ENCODE results near the gene BNC2. TPM values are rescaled to one million over a fixed set of nuclear protein-coding genes. Genes with fewer than 3 reads are reported as not detected.
A peak's percentile ranks its signal among the peaks of the same experiment; 100 is the strongest.

The BNC2 gene
- total RNA-seq, 2 donors from 2014 or later: 1.0 to 5.5 TPM

DNA sequence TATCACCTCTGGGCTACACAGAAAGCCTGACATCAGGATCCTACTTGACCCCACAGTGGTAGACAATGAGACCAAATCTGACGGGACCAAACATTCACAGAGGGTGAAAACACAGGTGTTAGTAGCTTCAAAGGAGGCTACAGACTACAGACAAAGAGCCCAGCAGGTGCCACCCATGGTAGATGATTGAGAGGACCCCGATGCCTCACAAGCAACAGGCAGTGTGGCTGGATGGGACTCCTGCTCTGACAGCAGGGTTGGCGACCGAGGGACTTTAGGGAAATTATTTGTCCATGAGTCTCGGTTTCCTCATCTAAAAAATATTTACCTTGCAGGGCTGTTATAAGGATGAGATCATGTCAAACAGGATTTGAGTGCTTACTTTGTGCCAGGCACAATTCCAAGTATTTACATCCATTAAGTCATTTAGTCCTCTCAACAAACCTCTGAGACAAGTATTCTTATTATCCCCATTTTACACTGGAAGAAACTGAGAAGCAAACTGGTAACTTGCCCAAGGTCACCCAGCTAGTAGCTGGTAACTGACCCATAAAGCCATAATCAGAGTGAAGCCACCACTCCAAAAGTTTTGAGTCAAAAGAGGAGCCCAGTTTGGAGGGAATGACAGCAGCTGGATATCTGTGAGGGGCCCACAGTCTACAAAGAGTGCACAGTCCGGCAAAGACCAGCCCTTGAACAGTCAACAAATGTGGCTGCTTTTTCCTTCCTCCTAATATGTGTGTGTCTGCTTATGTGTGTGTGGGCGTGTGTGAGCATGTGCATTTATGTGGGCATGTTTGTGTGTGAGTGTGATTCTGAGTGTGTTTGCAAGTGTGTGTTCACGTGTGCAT is 502.0 kb downstream of the BNC2 start:
- ATAC-seq (no peak), DNase-seq (ENCODE audit: low spot score) (no peak)
- H3K4me1 Mint-ChIP-seq (ENCODE audit: low read depth in 2 of 2): no peaks in the 10 kb centered on the region
- H3K4me3 Mint-ChIP-seq: no peak overlapping the region
- H3K27me3 Mint-ChIP-seq: peaks cover 0 to 9% of the 10 kb centered on the region in 2 donors
- H3K36me3 Mint-ChIP-seq: no peaks in the 10 kb centered on the region
- peaks cover 4% of the 10 kb centered on the region for H3K9me3 Mint-ChIP-seq
- no peak overlapping the region for H3K27ac Mint-ChIP-seq

DNA sequence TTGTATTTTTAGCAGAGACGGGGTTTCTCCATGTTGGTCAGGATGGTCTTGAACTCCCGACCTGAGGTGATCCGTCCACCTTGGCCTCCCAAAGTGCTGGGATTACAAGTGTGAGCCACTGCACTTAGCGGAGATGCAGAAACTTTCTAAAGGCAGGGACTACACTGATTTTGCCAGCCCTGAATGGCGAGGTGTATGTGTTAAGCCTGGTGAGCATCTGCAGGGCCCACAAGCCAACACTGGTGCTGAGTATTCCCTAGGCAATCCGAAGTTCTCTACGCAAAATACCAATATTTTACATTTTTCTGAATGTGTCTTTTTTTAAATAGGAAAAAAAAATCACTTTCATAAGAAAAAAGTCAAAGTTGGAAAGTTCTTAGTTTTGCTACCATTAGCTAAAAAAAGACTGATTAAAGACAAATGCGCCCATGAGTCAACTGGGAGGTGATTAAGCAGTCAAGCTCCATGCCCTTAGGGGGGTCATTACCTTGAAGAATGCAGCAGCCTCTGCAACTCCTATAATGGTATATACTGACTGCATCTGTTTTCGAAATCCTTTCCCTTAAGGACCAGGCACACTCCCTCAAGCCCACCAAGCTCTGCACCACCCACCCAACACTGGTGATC is 502.8 kb downstream of the BNC2 start:
- Mint-ChIP-seq H3K36me3 (no peaks in the 10 kb centered on the region), H3K27ac (no peak overlapping the region), H3K4me1 (ENCODE audit: low read depth in 2 of 2) (no peaks in the 10 kb centered on the region)

DNA sequence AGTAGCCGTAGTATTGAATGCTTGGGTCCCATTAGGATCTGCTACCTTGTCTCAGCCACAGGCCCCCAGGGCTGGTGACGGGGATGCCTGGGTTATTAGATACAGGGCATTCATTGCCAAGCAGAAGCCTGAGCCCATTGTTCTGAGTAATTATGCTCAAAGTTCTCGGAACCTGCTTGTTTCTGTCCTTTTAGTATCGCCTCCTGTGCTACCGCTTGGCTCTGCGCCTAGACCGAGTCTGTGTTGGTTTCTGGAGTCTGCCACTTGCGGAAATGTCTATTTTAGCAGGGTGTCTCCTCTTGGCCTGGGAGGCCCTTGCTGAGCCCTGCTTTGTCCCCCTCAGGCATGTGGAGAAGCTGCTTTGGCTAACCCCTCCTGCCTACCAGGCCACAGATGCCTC is 506.1 kb downstream of the BNC2 start:
- no peak overlapping the region for H3K4me3 Mint-ChIP-seq
- peaks cover 4% of the 10 kb centered on the region for H3K9me3 Mint-ChIP-seq
- ATAC-seq (no peak), DNase-seq (ENCODE audit: low spot score) (no peak)
- H3K27me3 Mint-ChIP-seq: peaks cover 0 to 5% of the 10 kb centered on the region in 2 donors
- H3K4me1 Mint-ChIP-seq (ENCODE audit: low read depth in 2 of 2): no peaks in the 10 kb centered on the region
- H3K36me3 Mint-ChIP-seq: no peaks in the 10 kb centered on the region
- H3K27ac Mint-ChIP-seq: no peak overlapping the region

More for the DNA sequence above, 502.8 kb downstream of the BNC2 start:
- H3K9me3 Mint-ChIP-seq: peaks cover 4% of the 10 kb centered on the region
- DNase-seq (ENCODE audit: low spot score): no peak
- ATAC-seq: no peak
- H3K27me3 Mint-ChIP-seq: peaks cover 0 to 8% of the 10 kb centered on the region in 2 donors
- H3K4me3 Mint-ChIP-seq: no peak overlapping the region

DNA sequence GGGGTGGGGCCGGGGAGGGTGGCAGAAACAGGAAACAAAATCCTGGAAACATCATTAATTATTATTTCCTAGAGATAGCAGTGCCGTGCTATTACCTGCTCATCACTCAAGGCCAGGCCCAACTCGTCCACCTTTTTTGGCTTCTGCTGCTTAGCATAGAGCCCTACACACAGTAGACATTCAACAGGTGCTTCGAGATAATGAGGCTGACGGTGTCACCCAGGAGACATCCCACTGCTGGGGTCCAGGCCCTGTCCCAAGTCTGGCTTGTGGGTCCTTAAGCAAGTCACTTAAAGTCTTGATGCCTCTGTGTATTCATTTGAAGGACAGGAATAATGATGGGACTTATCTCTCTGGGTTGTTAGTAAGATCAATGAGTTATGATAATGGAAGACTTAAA is 506.6 kb downstream of the BNC2 start:
- no peak overlapping the region for H3K27ac Mint-ChIP-seq

DNA sequence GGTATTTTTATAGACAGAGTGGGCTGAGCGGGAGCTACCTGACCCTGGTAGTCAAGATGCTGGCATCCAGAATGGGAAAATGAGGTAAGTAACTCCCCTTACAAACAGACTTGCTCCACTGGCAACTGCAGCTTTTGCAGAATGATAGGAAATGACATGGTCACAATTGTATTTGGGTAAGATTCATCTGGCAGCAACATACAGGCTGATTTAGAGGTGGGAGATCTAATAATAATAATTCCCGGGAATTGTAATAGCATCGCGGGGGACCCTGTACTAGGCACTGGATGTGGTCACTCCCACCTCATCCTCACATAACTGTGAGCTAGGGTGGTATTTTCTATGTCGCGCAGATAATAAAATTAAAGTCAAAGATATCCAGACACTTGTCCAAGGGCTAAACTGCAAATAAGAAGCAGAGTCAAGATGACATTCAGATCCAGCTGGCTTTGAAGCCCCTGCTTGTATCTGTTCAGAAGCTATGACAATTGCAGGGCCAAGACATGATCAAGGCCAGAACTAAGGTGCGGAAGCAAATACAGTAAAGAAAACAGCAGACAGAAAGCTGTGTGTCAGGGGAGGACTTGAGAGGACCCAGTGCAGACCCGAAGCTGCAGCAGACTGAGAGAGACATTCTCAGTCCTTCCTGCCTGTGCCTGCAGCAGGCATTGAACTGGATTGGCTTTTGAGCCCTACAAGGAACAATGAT is 507.2 kb downstream of the BNC2 start:
- no peak overlapping the region for H3K4me3 Mint-ChIP-seq
- no peak overlapping the region for H3K27ac Mint-ChIP-seq
- no peak for DNase-seq (ENCODE audit: low spot score)
- peaks cover 0 to 5% of the 10 kb centered on the region in 2 donors for H3K27me3 Mint-ChIP-seq
- H3K36me3 Mint-ChIP-seq: no peaks in the 10 kb centered on the region
- no peaks in the 10 kb centered on the region for H3K4me1 Mint-ChIP-seq (ENCODE audit: low read depth in 2 of 2)
- peaks cover 7% of the 10 kb centered on the region for H3K9me3 Mint-ChIP-seq
- no peak for ATAC-seq

More for the DNA sequence above, 506.6 kb downstream of the BNC2 start:
- no peak overlapping the region for H3K4me3 Mint-ChIP-seq
- DNase-seq (ENCODE audit: low spot score) (no peak), ATAC-seq (no peak)
- H3K9me3 Mint-ChIP-seq: peaks cover 7% of the 10 kb centered on the region
- H3K36me3 Mint-ChIP-seq: no peaks in the 10 kb centered on the region
- peaks cover 0 to 5% of the 10 kb centered on the region in 2 donors for H3K27me3 Mint-ChIP-seq
- no peaks in the 10 kb centered on the region for H3K4me1 Mint-ChIP-seq (ENCODE audit: low read depth in 2 of 2)

DNA sequence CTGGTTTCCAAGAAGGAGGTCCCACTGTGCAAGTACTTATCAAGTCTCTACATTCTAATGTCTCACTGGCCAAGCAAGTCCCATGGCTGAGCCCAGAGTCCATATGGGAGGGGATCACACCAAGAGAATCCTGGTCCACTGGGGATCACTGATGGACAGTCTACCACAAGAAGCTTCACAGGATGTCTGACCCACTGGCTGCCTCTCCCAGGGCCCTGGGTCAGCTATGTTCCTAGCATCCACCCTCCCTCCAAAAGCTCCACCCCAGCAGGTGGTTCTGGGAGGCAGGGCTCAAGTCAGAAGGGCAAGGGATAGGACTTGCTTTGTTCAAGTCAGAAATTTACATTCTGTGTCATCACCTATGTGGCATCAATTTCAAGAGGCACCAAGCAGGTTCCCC is 508.5 kb downstream of the BNC2 start:
- no peaks in the 10 kb centered on the region for H3K36me3 Mint-ChIP-seq
- no peaks in the 10 kb centered on the region for H3K4me1 Mint-ChIP-seq (ENCODE audit: low read depth in 2 of 2)
- no peak for DNase-seq (ENCODE audit: low spot score)
- peaks cover 0 to 5% of the 10 kb centered on the region in 2 donors for H3K27me3 Mint-ChIP-seq
- H3K4me3 Mint-ChIP-seq: no peak overlapping the region
- peak in 1 of 2 donors; percentile 46 for ATAC-seq
- H3K27ac Mint-ChIP-seq: no peak overlapping the region
- H3K9me3 Mint-ChIP-seq: peaks cover 7% of the 10 kb centered on the region

DNA sequence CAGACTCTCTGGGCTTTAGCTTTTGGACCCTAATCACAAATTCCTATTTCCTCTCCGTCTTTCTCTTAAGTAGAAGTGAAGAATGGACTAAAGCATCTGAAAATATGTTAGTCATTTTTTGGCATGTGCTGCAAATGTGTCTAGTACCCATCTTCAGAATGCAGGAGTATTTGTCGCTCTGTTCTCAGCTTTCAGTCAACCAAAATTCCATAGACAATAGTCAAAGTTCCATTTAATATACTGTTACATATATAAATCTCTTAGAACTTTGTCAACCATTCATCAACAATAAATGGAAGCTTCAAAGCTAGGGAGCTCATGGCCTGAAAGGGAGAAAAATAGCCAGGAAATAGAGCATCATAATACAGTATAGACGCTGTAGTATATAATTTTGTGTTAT is 509.4 kb downstream of the BNC2 start:
- H3K27ac Mint-ChIP-seq: no peak overlapping the region
- H3K9me3 Mint-ChIP-seq: peaks cover 3% of the 10 kb centered on the region
- no peaks in the 10 kb centered on the region for H3K36me3 Mint-ChIP-seq
- ATAC-seq (no peak), DNase-seq (ENCODE audit: low spot score) (no peak)
- no peak overlapping the region for H3K4me3 Mint-ChIP-seq
- H3K4me1 Mint-ChIP-seq (ENCODE audit: low read depth in 2 of 2): no peaks in the 10 kb centered on the region
- peaks cover 0 to 2% of the 10 kb centered on the region in 2 donors for H3K27me3 Mint-ChIP-seq

DNA sequence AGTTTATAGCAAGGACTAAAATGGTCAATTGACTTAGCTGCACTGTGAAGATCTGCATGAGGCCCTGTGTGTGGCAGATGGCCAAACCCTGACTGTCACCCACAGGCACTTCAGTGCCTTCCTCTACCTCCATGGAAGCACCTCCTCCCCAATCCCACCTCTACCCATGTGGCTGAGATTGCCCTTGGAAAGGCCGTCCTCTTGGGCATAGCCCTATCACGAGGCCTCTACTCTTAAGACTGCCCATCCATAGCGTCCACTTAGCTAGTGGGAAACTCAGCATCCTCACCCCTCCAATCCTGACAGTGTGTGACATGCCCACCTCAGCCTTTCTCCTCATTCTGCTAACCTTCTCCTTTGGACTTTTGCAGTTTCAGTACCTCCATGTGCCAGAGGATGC is 510.2 kb downstream of the BNC2 start:
- DNase-seq (ENCODE audit: low spot score) (no peak), ATAC-seq (no peak)
- H3K36me3 Mint-ChIP-seq: no peaks in the 10 kb centered on the region
- H3K27me3 Mint-ChIP-seq: no peaks in the 10 kb centered on the region
- H3K4me1 Mint-ChIP-seq (ENCODE audit: low read depth in 2 of 2): no peaks in the 10 kb centered on the region
- H3K4me3 Mint-ChIP-seq: no peak overlapping the region
- H3K27ac Mint-ChIP-seq: no peak overlapping the region
- H3K9me3 Mint-ChIP-seq: peaks cover 3% of the 10 kb centered on the region

Data from natural killer cell treated with Interleukin-12 subunit alpha and Interleukin-12 subunit beta and Interleukin-15 and Interleukin-18, amount 100 ng/mL, for 72 hours (primary cell).